Smooth muscle cell (in vitro differentiated cells): ENCODE results near the gene ETAA1. TPM values are rescaled to one million over a fixed set of nuclear protein-coding genes. Genes with fewer than 3 reads are reported as not detected.

Experiments used
- DNase-seq: peaks from one replicate; lab custom pipeline; 2025; ENCODE audit not compliant: unreplicated experiment; lab: John Stamatoyannopoulos, UW
- H2AFZ ChIP-seq: fragments of 200-600 bp; sonication (generic); 2 replicates; pipeline ENCODE4 v1.6.0; 2016; ENCODE audit warnings: antibody characterized with exemption, low read depth, mild to moderate bottlenecking
- H3F3A ChIP-seq: fragments of 200-600 bp; sonication (generic); 2 replicates; pipeline ENCODE4 v1.6.0; 2017; ENCODE audit warnings: antibody characterized with exemption, low read depth
- H3K27ac ChIP-seq: fragments of 200-600 bp; sonication (generic); 2 replicates; pipeline ENCODE4 v1.5.1; 2016; ENCODE audit warnings: low read depth, mild to moderate bottlenecking
- H3K27me3 ChIP-seq: fragments of 200-600 bp; sonication (generic); 2 replicates; pipeline ENCODE4 v1.6.1; 2016; ENCODE audit warnings: low read depth, mild to moderate bottlenecking
- H3K36me3 ChIP-seq: fragments of 200-600 bp; sonication (generic); 2 replicates; pipeline ENCODE4 v1.5.1; 2016; ENCODE audit warnings: low read depth
- H3K4me1 ChIP-seq: fragments of 200-600 bp; sonication (generic); 2 replicates; pipeline ENCODE4 v1.5.1; 2016; ENCODE audit warnings: low read depth
- H3K4me2 ChIP-seq: fragments of 200-600 bp; sonication (generic); 2 replicates; pipeline ENCODE4 v1.6.0; 2016; ENCODE audit warnings: mild to moderate bottlenecking
- H3K4me3 ChIP-seq: fragments of 200-600 bp; sonication (generic); 2 replicates; pipeline ENCODE4 v1.5.1; 2016; ENCODE audit warnings: mild to moderate bottlenecking
- H3K79me2 ChIP-seq: fragments of 200-600 bp; sonication (generic); 2 replicates; pipeline ENCODE4 v1.6.0; 2016; ENCODE audit warnings: low read depth, mild to moderate bottlenecking
- H3K9ac ChIP-seq: fragments of 200-600 bp; sonication (generic); 2 replicates; pipeline ENCODE4 v1.6.0; 2016; ENCODE audit warnings: low read depth
- H3K9me3 ChIP-seq: fragments of 200-600 bp; sonication (generic); replicated peaks from 2 replicates; pipeline ENCODE4 v1.5.1; 2016; ENCODE audit warnings: low read depth
- H4K20me1 ChIP-seq: fragments of 200-600 bp; sonication (generic); 2 replicates; pipeline ENCODE4 v1.6.0; 2016; ENCODE audit warnings: low read depth
- CTCF ChIP-seq: fragments of 200-600 bp; sonication (generic); IDR thresholded peaks from 2 replicates; pipeline ENCODE4 v1.5.1; 2017; ENCODE audit warnings: borderline replicate concordance, mild to moderate bottlenecking, antibody characterized with exemption; ENCODE audit not compliant: insufficient read depth, poor library complexity, severe bottlenecking
- WGBS: methylation state at CpG from one replicate; pipeline ENCODE4 v1.1.7; 2016; ENCODE audit warnings: low lambda C conversion rate; 5-methylcytosine and 5-hydroxymethylcytosine counted together
- polyA plus RNA-seq: library from polyadenylated mRNA; unstranded; fragments of >200 nt; fragmentation: Nextera tagmentation; extraction: Ambion mirVana; gene quantifications from 2 replicates; pipeline ENCODE4 v1.2.1, GENCODE V29; 2016
- total RNA-seq: library from RNA; depleted of rRNA; stranded (reverse); fragments of >200 nt; gene quantifications from 2 replicates; pipeline ENCODE4 v1.2.3, GENCODE V29; 2014

The ETAA1 gene
- total and polyA plus RNA-seq, 2 experiments from 2014 or later, result 6.0 to 20.9 TPM

- no peak for DNase-seq
Observed at GRCh38 chr2:67389286-67389685, 7.8 kb upstream of the ETAA1 start.

DNA sequence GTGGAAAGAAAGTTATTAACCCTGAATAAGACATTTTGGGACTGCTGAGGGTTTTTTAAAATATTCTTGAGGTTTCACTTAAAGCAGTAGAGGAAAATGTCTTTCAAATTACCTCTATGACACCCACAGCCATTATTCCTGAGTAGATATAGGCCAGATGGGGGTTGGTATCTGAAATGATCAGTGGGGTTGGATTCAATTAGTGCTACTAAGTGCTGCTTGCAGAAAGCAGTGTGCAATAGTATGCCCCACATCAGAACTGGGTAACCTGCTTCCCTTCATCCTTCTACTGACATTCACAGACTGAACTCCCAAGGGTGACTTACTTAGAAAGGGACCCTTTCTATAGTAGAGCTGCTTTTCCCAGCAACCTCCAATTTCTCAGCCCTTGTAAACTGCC, 7.3 kb upstream of the ETAA1 start:
- peak overlapping the region; percentile 9 for H2AFZ ChIP-seq
- peaks cover 4% of the 10 kb centered on the region for H3K4me1 ChIP-seq
- no peaks in the 10 kb centered on the region for H4K20me1 ChIP-seq
- H3K27me3 ChIP-seq, result no peaks in the 10 kb centered on the region
- no peak overlapping the region for H3K9ac ChIP-seq
- DNase-seq, result no peak
- H3K36me3 ChIP-seq, result no peaks in the 10 kb centered on the region
- no peaks in the 10 kb centered on the region for H3K9me3 ChIP-seq
- no peaks in the 10 kb centered on the region for H3F3A ChIP-seq
- no peak overlapping the region for H3K4me3 ChIP-seq
- TF ChIP-seq CTCF, result no peak
- H3K4me2 ChIP-seq, result peak overlapping the region; percentile 58
- no peaks in the 10 kb centered on the region for H3K79me2 ChIP-seq
- peak overlapping the region; percentile 14 for H3K27ac ChIP-seq

More at GRCh38 chr2:67389286-67389685, 7.8 kb upstream of the ETAA1 start:
- H2AFZ ChIP-seq, result peak overlapping the region; percentile 9
- no peak overlapping the region for H3K9ac ChIP-seq
- peak overlapping the region; percentile 58 for H3K4me2 ChIP-seq
- H3K4me1 ChIP-seq, result peaks cover 4% of the 10 kb centered on the region
- no peaks in the 10 kb centered on the region for H3F3A ChIP-seq
- WGBS, result 70% methylated on average over 2 of the region's 2 CpGs
- no peaks in the 10 kb centered on the region for H3K79me2 ChIP-seq
- no peak for TF ChIP-seq CTCF
- no peaks in the 10 kb centered on the region for H3K36me3 ChIP-seq
- no peaks in the 10 kb centered on the region for H3K27me3 ChIP-seq
- peak overlapping the region; percentile 14 for H3K27ac ChIP-seq
- no peaks in the 10 kb centered on the region for H3K9me3 ChIP-seq
- no peak overlapping the region for H3K4me3 ChIP-seq
- no peaks in the 10 kb centered on the region for H4K20me1 ChIP-seq

- peaks cover 5% of the 10 kb centered on the region for H3K79me2 ChIP-seq
- no peak for DNase-seq
- no peak overlapping the region for H3K4me2 ChIP-seq
- H3K36me3 ChIP-seq, result no peaks in the 10 kb centered on the region
- no peaks in the 10 kb centered on the region for H3K27me3 ChIP-seq
- no peak overlapping the region for H3K4me3 ChIP-seq
- H3K9me3 ChIP-seq, result no peaks in the 10 kb centered on the region
- no peaks in the 10 kb centered on the region for H4K20me1 ChIP-seq
- no peak overlapping the region for H2AFZ ChIP-seq
- H3K9ac ChIP-seq, result no peak overlapping the region
- H3K4me1 ChIP-seq, result peaks cover 4% of the 10 kb centered on the region
- H3F3A ChIP-seq, result no peaks in the 10 kb centered on the region
- no peak overlapping the region for H3K27ac ChIP-seq
- TF ChIP-seq CTCF, result no peak
Observed at GRCh38 chr2:67393237-67393636, 3.9 kb upstream of the ETAA1 start.

- no peaks in the 10 kb centered on the region for H4K20me1 ChIP-seq
- no peak for DNase-seq
- WGBS, result 88% methylated on average over 3 of the region's 3 CpGs
- no peaks in the 10 kb centered on the region for H3K9me3 ChIP-seq
- H3K4me1 ChIP-seq, result peaks cover 8% of the 10 kb centered on the region
- H3K4me2 ChIP-seq, result no peak overlapping the region
- no peak overlapping the region for H3K9ac ChIP-seq
- no peaks in the 10 kb centered on the region for H3F3A ChIP-seq
- H3K36me3 ChIP-seq, result no peaks in the 10 kb centered on the region
- H2AFZ ChIP-seq, result no peak overlapping the region
- no peaks in the 10 kb centered on the region for H3K27me3 ChIP-seq
- no peak overlapping the region for H3K4me3 ChIP-seq
- no peak overlapping the region for H3K27ac ChIP-seq
- H3K79me2 ChIP-seq, result peaks cover 18% of the 10 kb centered on the region
- TF ChIP-seq CTCF, result no peak
Observed at GRCh38 chr2:67394734-67395133, 2.4 kb upstream of the ETAA1 start.
